Cardiac fibroblast (primary cell): ENCODE data around the gene ALG14.

Experiments used
- DNase-seq, 2 donors: peaks; one replicate each; pipeline versions ENCODE4 v3.0.0 to v3.0.0-alpha.2; 2010; ENCODE audit warnings: low read depth in 2 of 2
- H3K4me3 ChIP-seq, 2 donors: replicated peaks in 1 of 2; 1 replicate in 1 of 2; 2 replicates in 1 of 2; pipeline ENCODE4 v1.5.1; 2011; ENCODE audit warnings: low read depth in 2 of 2, low read length in 2 of 2, mild to moderate bottlenecking in 2 of 2, moderate library complexity in 1 of 2
- TF ChIP-seq, protein P1 (sequence below): IDR thresholded peaks from one replicate; pipeline ENCODE4 v1.5.1; 2011; ENCODE audit warnings: low read depth, mild to moderate bottlenecking, low read length, inconsistent platforms

ALG14 gene

DNA sequence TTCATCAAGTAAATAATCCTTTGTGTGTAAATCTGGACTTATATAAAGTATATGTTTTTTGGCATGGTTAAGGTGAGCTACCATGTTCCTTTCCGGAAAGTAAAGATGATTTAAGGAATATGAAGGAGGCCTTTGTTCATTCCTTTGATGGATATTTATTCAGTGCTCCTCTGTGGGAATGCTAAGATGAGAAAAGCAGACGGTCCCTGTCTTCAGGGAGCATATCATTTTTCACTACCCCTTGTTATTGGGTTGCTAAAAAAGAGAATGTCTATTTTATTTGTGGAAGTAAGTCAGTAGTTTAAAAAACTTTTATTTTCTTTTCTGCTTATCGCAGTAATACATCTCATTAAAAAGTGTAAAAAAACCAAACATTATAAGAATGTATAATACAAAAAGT is 110.8 kb downstream of the ALG14 start:
- no peak overlapping the region for H3K4me3 ChIP-seq
- DNase-seq = no peak
- TF ChIP-seq, protein P1, sequence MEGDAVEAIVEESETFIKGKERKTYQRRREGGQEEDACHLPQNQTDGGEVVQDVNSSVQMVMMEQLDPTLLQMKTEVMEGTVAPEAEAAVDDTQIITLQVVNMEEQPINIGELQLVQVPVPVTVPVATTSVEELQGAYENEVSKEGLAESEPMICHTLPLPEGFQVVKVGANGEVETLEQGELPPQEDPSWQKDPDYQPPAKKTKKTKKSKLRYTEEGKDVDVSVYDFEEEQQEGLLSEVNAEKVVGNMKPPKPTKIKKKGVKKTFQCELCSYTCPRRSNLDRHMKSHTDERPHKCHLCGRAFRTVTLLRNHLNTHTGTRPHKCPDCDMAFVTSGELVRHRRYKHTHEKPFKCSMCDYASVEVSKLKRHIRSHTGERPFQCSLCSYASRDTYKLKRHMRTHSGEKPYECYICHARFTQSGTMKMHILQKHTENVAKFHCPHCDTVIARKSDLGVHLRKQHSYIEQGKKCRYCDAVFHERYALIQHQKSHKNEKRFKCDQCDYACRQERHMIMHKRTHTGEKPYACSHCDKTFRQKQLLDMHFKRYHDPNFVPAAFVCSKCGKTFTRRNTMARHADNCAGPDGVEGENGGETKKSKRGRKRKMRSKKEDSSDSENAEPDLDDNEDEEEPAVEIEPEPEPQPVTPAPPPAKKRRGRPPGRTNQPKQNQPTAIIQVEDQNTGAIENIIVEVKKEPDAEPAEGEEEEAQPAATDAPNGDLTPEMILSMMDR = no peak

DNA sequence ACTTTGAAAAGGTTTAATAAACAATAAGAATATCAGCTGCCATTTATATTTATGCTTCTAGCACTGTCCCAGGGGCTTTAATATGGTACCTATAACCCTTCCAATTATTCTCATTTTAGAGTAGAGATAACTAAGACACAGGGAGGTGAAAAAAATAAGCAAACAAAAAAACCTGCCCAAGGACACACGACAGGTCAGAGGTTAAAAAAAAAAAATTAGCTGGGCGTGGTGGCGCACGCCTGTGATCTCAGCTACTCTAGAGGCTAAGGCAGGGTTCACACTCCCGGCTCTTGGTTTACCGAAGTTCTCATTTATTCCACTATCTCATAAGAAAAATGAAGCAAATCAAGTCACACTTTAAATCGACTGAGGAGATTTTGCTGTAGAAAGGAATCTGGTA is 111.2 kb downstream of the ALG14 start:
- DNase-seq = no peak
- TF ChIP-seq, protein P1 = no peak
- H3K4me3 ChIP-seq = no peak overlapping the region

DNA sequence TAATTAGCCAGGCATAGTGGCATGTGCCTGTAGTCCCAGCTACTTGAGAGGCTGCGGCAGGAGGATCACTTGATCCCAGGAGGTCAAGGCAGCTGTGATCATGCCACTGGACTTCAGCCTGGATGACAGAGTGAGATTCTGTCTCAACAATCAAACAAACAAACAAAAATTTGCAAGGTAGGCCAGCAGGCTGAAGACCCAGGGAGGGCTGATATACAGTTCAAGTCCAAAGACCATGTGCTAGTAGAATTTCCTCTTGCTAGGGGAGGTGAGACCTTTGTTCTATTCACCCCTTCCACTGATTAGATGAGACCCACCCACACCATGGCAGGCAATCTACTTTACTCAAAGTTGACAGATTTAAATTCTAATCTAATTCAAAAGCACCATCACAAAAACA is 114.7 kb downstream of the ALG14 start:
- no peak for DNase-seq
- TF ChIP-seq, protein P1 = no peak
- H3K4me3 ChIP-seq = no peak overlapping the region

DNA sequence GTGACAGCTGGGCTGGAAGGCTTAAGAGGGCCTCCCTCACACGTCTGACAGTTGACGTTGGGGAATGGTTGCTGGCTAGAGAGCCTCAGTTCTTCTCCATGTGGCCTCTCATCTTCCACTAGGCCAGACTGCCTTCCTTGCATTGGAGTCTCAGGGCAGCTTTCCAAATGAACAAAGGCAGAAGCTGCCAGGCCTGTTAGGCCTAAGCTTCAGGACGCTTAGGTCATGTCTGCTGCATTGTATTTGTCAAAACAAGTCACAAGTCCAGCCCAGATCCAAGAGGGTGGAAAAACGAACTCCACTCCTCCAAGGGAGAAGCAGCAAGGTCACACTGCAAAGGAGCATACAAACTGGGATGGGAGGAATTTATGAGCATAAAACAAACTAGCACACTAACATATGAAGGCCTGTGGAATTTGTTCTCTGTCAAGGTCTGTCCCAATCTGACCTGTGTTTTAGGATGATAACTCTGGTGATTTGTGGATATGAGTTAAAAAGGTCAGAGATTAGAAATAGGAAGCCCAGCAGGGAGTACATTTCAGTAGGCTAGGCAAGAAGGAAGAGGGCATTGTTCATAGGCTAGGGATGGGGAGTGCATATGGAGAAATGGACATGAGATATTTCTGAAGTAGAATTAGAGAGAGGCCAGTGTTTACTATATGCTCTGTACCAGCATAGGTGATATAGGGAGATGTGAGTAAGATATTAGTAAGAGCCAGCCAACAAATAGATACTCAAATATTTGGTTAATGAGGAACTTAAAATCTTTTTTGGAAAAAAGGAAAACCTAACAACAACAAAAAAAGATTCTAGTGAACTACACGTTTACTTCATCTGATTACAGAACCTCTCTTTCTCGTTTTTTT is 116.8 kb downstream of the ALG14 start:
- DNase-seq = peak in 1 of 2 donors; percentile 45
- TF ChIP-seq, protein P1 = no peak
- no peak overlapping the region for H3K4me3 ChIP-seq

DNA sequence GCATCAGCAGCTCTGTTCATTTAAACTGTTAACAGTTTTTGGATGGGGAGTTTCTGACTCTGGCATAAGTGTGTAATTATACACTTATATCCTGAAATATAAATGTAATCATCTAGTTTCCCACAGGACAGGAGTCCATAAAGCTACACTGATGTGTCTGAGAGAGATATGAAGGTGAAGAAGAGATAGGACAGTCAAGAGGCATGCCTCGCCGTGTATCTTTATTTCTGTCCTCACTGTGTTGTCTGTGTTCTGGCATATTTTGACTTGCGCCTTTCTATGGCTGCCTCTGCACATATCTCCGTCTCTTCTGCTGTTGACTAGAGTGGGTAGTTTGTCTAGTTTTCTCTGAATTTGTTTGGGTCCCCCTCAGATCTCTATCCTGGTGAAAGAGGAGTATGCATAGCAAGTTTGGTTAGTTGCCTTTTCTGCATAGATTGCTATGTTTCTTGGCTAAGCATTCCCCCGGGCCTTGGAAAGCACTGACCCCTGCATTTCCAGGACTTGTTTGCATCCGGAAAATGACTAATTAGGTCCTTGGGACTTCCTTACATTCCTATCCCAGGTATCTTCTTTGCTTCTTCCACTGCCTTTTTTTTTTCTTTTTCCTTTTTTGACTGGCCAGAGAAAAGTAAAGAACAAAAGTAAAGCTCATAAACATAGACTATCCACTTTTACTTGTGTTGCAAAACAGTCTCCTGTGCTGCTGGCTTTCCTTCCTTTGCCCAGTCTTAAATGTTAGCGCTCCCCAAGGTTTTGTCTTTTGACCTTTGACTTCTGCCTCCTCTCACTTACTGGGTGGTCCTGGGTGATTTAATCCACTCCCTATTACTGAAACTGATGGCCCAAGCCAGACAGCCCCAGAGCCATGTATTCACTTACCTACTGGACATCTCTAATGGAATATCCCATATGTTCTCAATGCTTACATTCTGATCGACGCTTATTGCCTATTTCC is 118.2 kb downstream of the ALG14 start:
- TF ChIP-seq, protein P1 = no peak
- peak in 1 of 2 donors; percentile 42 for DNase-seq
- no peak overlapping the region for H3K4me3 ChIP-seq

DNA sequence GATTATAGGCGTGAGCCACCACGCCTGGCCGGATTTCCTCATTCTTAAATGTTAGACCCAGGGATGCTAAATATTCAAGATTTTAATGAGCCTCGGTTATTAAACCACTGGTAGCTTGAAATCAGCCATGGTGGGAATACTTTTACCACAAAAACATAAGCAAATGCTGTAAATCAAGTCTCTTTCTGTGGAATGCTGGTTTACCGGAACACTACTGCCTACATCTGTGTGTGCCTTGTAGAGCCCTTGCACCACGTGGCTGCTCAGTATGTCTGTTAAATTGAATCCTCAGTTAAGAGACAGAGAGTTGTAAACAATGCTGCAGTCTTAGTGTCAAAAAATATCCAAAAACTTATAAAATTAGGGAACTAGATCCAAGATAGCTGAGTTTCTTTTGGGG is 119.0 kb downstream of the ALG14 start:
- TF ChIP-seq, protein P1 = no peak
- DNase-seq = no peak
- no peak overlapping the region for H3K4me3 ChIP-seq
